WTC11 (cell line): ENCODE measurements around the gene EIF2B5. TPM values are rescaled to one million over a fixed set of nuclear protein-coding genes. Genes with fewer than 3 reads are reported as not detected.
A peak's percentile ranks its signal among the peaks of the same experiment; 100 is the strongest.

Source experiments
- ATAC-seq: fragments of 200-7000 bp; cut with Tn5 transposase; 2 replicates; pipeline ENCODE4 v1.10.0; 2021; ENCODE audit warnings: mild to moderate bottlenecking, moderate library complexity
- CTCF ChIA-PET: fragments of 300-600 bp; sonication (Branson Sonifier 250); formaldehyde crosslinking; loops from one replicate; lab custom pipeline; 2021; ENCODE audit warnings: antibody characterized with exemption; lab: Charles Lee
- POLR2A ChIA-PET: fragments of 350-600 bp; sonication (Branson Sonifier 250); formaldehyde crosslinking; loops from one replicate; lab custom pipeline; 2021; ENCODE audit warnings: antibody characterized with exemption; lab: Charles Lee
- DNase-seq: peaks from one replicate; pipeline ENCODE4 v3.0.0; 2021; ENCODE audit warnings: low spot score
- H3K27ac Mint-ChIP-seq: 2 replicates; pipeline ENCODE4 v1.8.0; 2021; ENCODE audit warnings: mixed read lengths
- H3K27me3 Mint-ChIP-seq: 2 replicates; pipeline ENCODE4 v1.8.0; 2021; ENCODE audit warnings: low read depth, mild to moderate bottlenecking, moderate library complexity, mixed read lengths
- H3K36me3 Mint-ChIP-seq: 2 replicates; pipeline ENCODE4 v1.8.0; 2021; ENCODE audit warnings: mixed read lengths
- H3K4me1 Mint-ChIP-seq: 2 replicates; pipeline ENCODE4 v1.8.0; 2022; ENCODE audit warnings: mixed read lengths
- H3K4me3 Mint-ChIP-seq: 2 replicates; pipeline ENCODE4 v1.8.0; 2021; ENCODE audit warnings: mild to moderate bottlenecking, moderate library complexity, mixed read lengths
- H3K9me3 Mint-ChIP-seq: 2 replicates; pipeline ENCODE4 v1.8.0; 2021; ENCODE audit warnings: mixed read lengths
- AR ChIP-seq: fragments of 250-450 bp; sonication (Bioruptor Pico); IDR thresholded peaks from 2 replicates; pipeline ENCODE4 v1.9.0; 2021; ENCODE audit warnings: mild to moderate bottlenecking
- CBFB ChIP-seq: sonication (generic); formaldehyde crosslinking; IDR thresholded peaks from 2 replicates; pipeline ENCODE4 v1.8.1; 2022; ENCODE audit warnings: mild to moderate bottlenecking, low read depth, missing genetic modification reagents
- EMX1 ChIP-seq: fragments of 250-450 bp; sonication (Bioruptor Pico); IDR thresholded peaks from 2 replicates; pipeline ENCODE4 v1.8.0; 2021; ENCODE audit warnings: mild to moderate bottlenecking
- FOXK1 ChIP-seq: sonication (generic); formaldehyde crosslinking; IDR thresholded peaks from 2 replicates; pipeline ENCODE4 v1.8.0; 2022; ENCODE audit warnings: mild to moderate bottlenecking, moderate library complexity, missing genetic modification reagents
- GRHL2 ChIP-seq: fragments of 250-450 bp; sonication (Bioruptor Pico); IDR thresholded peaks from 2 replicates; pipeline ENCODE4 v1.8.0; 2022; ENCODE audit warnings: mild to moderate bottlenecking, moderate library complexity; ENCODE audit not compliant: insufficient replicate concordance, severe bottlenecking
- JAZF1 ChIP-seq: fragments of 250-450 bp; sonication (Bioruptor Pico); IDR thresholded peaks from 2 replicates; pipeline ENCODE4 v1.9.0; 2021; ENCODE audit warnings: moderate library complexity, mild to moderate bottlenecking, inconsistent platforms
- NR3C1 ChIP-seq: sonication (generic); formaldehyde crosslinking; conservative IDR thresholded peaks from 2 replicates; pipeline ENCODE4 v1.8.1; 2023; ENCODE audit warnings: low read depth, mild to moderate bottlenecking, missing genetic modification reagents
- OVOL2 ChIP-seq: fragments of 250-450 bp; sonication (Bioruptor Pico); IDR thresholded peaks from 2 replicates; pipeline ENCODE4 v1.9.0; 2021; ENCODE audit warnings: mild to moderate bottlenecking, borderline replicate concordance
- PRRX2 ChIP-seq: fragments of 250-450 bp; sonication (Bioruptor Pico); IDR thresholded peaks from 2 replicates; pipeline ENCODE4 v1.8.0; 2021; ENCODE audit warnings: mild to moderate bottlenecking
- RELA ChIP-seq: sonication (generic); formaldehyde crosslinking; IDR thresholded peaks from 2 replicates; pipeline ENCODE4 v1.8.1; 2022; ENCODE audit warnings: missing genetic modification reagents, mild to moderate bottlenecking, borderline replicate concordance
- SP1 ChIP-seq: sonication (generic); formaldehyde crosslinking; conservative IDR thresholded peaks from 2 replicates; pipeline ENCODE4 v1.8.1; 2022; ENCODE audit warnings: missing genetic modification reagents
- ZBTB21 ChIP-seq: sonication (generic); formaldehyde crosslinking; IDR thresholded peaks from 2 replicates; pipeline ENCODE4 v1.8.1; 2023; ENCODE audit warnings: mild to moderate bottlenecking, missing genetic modification reagents, borderline replicate concordance
- ZSCAN18 ChIP-seq: fragments of 250-450 bp; sonication (Bioruptor Pico); IDR thresholded peaks from 2 replicates; pipeline ENCODE4 v2.1.2; 2022; ENCODE audit warnings: mild to moderate bottlenecking, moderate library complexity
- total RNA-seq: library from RNA; stranded (reverse); gene quantifications from 3 replicates; pipeline ENCODE4 v1.2.3, GENCODE V29; 2021
- TF ChIP-seq, protein P1 (sequence below): sonication (generic); formaldehyde crosslinking; IDR thresholded peaks from 2 replicates; pipeline ENCODE4 v1.8.1; 2023; ENCODE audit warnings: mild to moderate bottlenecking, moderate library complexity, missing genetic modification reagents
- TF ChIP-seq, protein P2 (sequence below): sonication (generic); formaldehyde crosslinking; IDR thresholded peaks from 2 replicates; pipeline ENCODE4 v1.8.1; 2023; ENCODE audit warnings: mild to moderate bottlenecking, missing genetic modification reagents
- TF ChIP-seq, protein P3 (sequence below): sonication (generic); formaldehyde crosslinking; IDR thresholded peaks from 2 replicates; pipeline ENCODE4 v1.8.1; 2022; ENCODE audit warnings: low read depth, missing genetic modification reagents, borderline replicate concordance
- TF ChIP-seq, protein P4 (sequence below): fragments of 200-600 bp; IDR thresholded peaks from 2 replicates; pipeline ENCODE4 v1.8.0; 2022; ENCODE audit warnings: antibody characterized with exemption

The EIF2B5 gene
- total RNA-seq, 1 experiment from 2014 or later, result 42.3 TPM

GRCh38 chr3:184158404-184158803 lies 23.2 kb downstream of the EIF2B5 start:
- H3K4me3 Mint-ChIP-seq, result no peak overlapping the region
- H3K27me3 Mint-ChIP-seq, result no peaks in the 10 kb centered on the region
- 0 out of 2 replicates have a peak, but pooled peaks cover 3% of the 10 kb centered on the region for H3K36me3 Mint-ChIP-seq
- H3K27ac Mint-ChIP-seq, result peak overlapping the region; percentile 89
- ATAC-seq (no peak), DNase-seq (no peak)
- TF ChIP-seq CBFB (no peak), RELA (no peak), OVOL2 (CRISPR knock-in tag) (no peak), ZBTB21 (CRISPR knock-in tag) (no peak), JAZF1 (no peak), AR (CRISPR knock-in tag) (no peak), ZSCAN18 (CRISPR knock-in tag) (no peak), NR3C1 (CRISPR knock-in tag) (no peak), SP1 (no peak), GRHL2 (CRISPR knock-in tag) (no peak), EMX1 (CRISPR knock-in tag) (no peak), FOXK1 (CRISPR knock-in tag) (no peak), PRRX2 (CRISPR knock-in tag) (no peak)
- TF ChIP-seq, protein P1, sequence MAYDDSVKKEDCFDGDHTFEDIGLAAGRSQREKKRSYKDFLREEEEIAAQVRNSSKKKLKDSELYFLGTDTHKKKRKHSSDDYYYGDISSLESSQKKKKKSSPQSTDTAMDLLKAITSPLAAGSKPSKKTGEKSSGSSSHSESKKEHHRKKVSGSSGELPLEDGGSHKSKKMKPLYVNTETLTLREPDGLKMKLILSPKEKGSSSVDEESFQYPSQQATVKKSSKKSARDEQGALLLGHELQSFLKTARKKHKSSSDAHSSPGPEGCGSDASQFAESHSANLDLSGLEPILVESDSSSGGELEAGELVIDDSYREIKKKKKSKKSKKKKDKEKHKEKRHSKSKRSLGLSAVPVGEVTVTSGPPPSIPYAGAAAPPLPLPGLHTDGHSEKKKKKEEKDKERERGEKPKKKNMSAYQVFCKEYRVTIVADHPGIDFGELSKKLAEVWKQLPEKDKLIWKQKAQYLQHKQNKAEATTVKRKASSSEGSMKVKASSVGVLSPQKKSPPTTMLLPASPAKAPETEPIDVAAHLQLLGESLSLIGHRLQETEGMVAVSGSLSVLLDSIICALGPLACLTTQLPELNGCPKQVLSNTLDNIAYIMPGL (CRISPR knock-in tag), result no peak
- TF ChIP-seq, protein P2, sequence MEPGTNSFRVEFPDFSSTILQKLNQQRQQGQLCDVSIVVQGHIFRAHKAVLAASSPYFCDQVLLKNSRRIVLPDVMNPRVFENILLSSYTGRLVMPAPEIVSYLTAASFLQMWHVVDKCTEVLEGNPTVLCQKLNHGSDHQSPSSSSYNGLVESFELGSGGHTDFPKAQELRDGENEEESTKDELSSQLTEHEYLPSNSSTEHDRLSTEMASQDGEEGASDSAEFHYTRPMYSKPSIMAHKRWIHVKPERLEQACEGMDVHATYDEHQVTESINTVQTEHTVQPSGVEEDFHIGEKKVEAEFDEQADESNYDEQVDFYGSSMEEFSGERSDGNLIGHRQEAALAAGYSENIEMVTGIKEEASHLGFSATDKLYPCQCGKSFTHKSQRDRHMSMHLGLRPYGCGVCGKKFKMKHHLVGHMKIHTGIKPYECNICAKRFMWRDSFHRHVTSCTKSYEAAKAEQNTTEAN, result no peak
- TF ChIP-seq, protein P3, sequence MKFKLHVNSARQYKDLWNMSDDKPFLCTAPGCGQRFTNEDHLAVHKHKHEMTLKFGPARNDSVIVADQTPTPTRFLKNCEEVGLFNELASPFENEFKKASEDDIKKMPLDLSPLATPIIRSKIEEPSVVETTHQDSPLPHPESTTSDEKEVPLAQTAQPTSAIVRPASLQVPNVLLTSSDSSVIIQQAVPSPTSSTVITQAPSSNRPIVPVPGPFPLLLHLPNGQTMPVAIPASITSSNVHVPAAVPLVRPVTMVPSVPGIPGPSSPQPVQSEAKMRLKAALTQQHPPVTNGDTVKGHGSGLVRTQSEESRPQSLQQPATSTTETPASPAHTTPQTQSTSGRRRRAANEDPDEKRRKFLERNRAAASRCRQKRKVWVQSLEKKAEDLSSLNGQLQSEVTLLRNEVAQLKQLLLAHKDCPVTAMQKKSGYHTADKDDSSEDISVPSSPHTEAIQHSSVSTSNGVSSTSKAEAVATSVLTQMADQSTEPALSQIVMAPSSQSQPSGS (CRISPR knock-in tag), result no peak
- TF ChIP-seq, protein P4, sequence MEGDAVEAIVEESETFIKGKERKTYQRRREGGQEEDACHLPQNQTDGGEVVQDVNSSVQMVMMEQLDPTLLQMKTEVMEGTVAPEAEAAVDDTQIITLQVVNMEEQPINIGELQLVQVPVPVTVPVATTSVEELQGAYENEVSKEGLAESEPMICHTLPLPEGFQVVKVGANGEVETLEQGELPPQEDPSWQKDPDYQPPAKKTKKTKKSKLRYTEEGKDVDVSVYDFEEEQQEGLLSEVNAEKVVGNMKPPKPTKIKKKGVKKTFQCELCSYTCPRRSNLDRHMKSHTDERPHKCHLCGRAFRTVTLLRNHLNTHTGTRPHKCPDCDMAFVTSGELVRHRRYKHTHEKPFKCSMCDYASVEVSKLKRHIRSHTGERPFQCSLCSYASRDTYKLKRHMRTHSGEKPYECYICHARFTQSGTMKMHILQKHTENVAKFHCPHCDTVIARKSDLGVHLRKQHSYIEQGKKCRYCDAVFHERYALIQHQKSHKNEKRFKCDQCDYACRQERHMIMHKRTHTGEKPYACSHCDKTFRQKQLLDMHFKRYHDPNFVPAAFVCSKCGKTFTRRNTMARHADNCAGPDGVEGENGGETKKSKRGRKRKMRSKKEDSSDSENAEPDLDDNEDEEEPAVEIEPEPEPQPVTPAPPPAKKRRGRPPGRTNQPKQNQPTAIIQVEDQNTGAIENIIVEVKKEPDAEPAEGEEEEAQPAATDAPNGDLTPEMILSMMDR, result no peak
- ChIA-PET CTCF (interaction anchor here (0.7 to 1.7 kb wide), 3 partner anchors 58 to 263 kb away, joined by 3 to 4 read pairs (median 3); no protein-coding TSS in a partner anchor), POLR2A (no interaction called here)
- no peaks in the 10 kb centered on the region for H3K9me3 Mint-ChIP-seq
- H3K4me1 Mint-ChIP-seq, result peaks cover 18% of the 10 kb centered on the region
